ENCODE results near the gene MKRN2OS.

Gene MKRN2OS

DNA sequence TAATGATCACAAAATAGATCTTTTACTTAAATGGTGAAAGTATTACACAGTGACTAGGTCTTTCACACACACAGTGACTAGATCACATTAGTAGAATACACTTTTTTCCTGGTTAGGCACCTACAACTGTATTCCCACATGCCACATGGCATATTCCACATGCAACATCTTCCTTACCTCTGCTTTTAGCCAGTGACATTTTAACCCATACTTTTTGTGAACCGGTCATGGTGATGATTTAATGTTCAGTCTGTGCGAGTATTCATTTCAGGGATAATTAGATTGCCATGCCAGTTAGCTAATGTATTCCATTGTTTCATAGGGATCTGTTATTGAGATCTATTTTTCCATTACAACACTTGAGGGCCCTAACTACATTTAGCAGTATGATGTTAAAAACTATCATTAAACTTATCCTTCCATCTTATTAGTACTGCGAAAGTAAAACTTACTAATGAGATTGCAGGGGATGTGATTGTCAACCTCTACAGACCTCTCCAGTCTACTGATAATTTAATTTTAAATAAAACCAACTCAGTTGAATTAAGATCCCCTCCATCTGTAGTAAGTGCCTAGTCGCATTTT, 32.7 kb downstream of the MKRN2OS start:
- DNase-seq = no peak

DNA sequence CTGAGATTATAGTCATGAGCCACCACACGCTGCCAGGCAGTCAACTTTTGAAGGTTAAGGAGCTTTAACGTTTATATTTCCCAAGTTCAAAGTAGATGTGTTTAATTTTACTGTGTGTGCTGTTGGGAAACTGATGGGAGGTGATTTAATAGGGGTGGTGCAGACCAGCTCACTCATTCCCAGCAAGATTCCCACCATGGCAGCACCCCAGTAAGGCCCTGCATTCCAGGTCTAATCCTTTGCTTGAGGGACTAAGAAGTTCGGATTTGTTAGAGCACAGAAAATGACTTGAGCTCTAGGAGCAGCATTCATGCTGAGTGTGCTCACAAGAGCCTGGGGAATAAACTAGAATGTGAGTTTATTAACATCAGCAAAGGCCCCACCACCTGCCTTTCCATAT, 35.8 kb downstream of the MKRN2OS start:
- DNase-seq = no peak

DNA sequence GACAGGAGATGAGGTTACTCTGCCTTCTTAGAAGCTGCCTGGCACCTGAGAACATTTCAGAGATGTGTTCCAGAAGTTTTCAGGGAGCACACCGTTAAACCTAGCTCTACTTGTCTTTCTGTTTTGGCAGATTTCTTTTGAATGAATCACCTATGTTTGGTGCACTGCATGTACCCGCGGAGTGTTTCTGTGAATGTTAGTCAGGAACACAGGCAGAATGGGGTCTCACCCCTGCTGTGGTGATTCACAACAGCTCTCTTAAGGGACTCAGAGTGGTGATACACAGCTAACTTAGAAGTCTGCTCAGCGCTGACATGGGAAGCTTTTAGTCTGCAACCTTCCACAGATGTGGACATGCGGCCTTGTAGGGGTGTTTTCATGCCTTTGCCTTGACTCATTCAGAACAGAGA, 37.0 kb downstream of the MKRN2OS start:
- no peak for DNase-seq

DNA sequence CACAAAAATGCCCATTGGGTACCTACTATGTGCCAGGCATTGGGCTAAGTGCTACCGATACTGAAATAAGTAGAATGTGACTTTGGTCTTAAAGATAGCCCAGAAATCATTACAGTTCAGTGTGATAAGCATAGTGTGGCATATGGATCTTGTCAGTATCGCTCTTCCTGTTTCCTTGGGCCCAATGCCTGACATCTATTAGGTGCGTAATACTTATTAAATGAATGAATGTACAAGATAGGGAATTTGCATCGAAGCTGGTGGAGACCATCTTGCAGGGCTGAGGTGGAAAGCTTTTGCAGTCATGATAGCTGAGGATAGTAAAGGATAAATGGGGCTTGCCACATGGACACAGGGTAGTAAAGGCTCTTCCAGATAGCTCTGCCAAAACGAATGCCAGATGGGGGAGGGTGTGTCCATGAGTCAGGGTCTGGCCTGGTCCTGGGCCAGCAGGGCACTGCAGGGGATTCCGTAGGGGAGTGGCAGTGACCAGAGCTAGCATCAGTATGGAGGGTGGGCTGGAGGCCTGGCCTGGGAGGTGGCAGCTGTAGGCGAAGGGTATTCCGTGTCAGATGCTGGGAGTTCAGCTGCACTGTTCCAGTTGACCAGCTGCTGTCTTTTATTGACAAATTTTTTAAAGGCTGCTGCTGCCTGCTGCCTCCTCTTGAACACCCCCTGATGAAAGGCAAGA, 37.6 kb downstream of the MKRN2OS start:
- no peak for DNase-seq

DNA sequence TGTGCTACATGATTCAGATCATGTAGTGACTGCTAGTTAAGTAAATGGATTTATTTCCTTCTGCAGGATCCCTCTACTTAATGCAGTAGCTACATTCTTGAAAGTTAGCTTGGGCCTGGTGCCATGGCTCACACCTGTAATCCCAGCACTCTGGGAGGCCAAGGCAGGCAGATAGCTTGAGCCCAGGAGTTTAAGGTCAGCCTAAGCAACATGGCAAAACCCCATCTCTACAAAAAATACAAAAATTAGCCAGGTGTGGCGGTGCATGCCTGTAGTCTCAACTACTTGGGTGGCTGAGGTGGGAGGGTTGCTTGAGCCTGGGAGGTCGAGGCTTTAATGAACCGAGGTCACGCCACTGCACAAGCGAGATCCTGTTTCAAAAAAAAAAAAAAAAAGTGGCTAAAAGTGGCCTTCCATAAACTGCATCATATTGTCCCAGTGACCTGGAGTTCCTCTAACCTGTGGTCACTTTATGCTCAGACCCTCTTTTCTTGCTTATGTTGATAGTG, 39.0 kb downstream of the MKRN2OS start:
- no peak for DNase-seq

DNA sequence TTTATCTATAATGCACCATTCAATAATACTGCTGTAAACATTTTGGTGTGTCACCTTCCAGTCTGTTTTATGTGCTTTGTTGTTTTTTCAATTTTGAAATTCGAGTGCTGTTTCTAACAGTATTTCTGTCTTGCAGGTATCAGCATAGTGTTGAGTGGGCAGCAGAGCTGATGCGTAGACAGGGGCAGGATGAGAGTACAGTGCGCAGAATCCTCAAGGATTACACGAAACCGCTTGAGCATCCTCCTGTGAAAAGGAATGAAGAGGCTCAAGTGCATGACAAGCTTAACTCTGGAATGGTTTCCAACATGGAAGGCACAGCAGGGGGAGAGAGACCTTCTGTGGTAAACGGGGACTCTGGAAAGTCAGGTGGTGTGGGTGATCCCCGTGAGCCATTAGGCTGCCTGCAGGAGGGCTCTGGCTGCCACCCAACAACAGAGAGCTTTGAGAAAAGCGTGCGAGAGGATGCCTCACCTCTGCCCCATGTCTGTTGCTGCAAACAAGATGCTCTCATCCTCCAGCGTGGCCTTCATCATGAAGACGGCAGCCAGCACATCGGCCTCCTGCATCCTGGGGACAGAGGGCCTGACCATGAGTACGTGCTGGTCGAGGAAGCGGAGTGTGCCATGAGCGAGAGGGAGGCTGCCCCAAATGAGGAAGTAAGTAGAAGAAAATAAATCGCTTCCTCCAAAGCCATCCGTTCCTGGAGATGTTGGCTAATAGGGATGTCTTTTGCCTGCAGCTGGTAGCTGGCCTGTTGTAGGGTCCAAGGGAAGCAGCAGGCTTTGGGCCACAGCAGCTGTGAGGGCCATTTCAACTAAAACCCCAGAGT, 42.0 kb downstream of the MKRN2OS start:
- DNase-seq = no peak

DNA sequence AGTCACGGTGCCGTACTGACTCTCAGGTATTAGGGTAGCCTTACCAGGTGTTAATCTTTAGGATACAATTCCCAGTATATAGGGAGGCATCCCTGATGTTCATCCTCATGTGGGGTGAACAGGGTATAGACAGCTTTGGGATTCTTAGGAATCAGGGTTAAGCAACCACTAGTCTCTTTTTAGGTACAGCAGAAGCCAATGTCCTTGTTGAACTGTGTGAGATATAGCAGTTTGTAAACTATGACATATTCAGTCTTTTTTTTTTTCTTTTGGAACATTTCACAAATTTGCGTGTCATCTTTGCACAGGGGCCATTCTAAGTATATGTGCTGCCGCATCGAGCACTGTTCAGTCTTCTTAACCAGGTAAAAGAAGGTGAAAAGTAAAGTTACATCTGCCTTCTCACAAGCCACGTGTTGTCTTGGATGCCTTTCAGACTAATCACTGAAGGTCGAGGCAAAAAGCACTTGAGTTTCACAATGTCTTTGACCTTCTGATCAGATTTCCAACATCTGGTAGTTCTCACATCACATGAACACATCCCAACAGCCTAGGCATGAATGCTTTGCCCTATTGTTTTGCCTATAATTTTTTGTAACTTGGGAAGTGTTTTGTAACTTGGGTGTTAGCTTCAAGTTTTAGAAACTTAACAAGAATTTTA, 43.8 kb downstream of the MKRN2OS start:
- no peak for DNase-seq

DNA sequence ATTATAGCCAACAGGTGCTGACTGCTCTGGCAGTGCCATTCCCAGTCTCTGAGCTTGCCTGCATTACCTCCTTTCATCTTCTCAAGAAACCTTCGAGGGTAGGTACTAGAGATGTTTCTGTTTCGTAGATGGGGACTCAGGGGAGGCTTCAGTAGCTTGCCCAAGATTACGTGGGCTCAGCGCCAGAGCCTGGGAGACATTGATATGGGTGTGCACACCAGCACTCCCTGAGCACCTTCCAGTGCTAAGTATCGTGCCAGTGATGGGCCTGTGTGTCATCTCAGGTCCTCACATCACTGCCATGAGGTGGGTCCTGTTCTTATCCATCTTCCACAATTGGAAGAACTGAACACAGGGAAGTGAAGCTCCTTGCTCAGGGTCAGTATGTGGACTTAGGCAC, 45.8 kb downstream of the MKRN2OS start:
- DNase-seq = no peak

DNA sequence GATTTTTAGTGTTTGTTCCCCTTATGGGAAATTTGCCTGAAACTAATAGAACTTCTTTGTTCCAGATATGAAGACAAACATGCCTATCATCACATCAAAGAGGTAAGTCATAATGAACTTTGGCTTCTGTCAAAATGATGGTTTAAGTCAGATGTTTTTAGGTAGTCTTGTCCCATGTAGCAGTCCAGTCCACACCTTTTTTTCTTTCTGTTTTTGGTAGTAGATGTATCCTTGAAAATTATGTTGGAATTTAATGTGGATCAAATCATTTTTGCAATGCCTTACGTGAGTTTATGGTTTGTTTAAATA, 48.9 kb downstream of the MKRN2OS start:
- no peak for DNase-seq

DNA sequence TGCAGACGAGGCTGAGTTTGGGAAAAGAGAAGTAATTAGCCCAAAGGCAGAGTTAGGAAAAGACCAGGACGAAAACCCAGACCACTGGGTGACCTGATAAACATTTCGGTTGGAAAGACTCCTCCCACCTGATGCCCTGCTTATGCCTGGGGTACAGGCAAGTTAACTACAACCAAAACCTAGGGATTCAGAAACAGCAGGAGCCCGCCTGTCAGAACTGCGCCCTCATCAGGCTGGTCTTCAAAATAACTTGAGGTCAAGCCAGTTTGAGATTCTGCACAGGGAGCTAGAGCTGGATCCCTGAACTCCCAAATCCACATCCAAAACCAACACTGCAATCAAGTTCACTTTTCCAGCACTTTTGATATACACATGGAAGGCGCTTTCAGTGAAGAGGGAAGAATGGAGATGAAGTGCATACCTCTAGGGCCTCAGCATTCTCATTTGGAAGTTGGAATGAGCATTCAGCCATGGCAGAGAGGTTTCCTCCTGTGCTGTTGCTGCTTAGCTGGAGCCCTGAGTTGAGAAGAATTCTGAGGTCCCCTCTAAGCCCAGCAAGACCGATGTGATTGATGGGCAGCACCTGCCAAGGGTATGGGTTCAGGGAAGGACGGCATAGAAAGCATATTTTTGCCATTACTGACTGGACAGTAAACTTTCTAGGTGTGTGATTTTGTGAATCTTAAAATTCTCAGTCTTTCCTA, 49.4 kb downstream of the MKRN2OS start:
- no peak for DNase-seq

DNA sequence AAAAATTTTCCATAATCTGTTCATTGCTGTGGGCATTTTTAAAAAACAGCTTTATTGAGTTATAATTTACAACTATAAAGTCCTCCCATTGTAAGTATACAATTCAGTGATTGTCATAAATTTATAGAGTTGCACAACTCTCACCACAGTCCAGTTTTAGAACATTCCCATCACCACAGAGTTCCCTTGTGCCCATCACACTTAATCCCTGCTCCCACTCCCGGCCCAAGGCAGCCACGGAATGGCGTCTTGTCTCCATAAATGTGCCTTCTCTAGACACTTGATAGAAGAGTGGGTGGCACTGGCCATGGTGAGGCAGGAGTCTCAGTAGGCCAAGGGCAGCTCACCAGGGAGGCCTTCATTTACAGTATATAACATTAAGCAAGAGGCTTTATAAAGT, 54.8 kb downstream of the MKRN2OS start:
- no peak for DNase-seq

DNA sequence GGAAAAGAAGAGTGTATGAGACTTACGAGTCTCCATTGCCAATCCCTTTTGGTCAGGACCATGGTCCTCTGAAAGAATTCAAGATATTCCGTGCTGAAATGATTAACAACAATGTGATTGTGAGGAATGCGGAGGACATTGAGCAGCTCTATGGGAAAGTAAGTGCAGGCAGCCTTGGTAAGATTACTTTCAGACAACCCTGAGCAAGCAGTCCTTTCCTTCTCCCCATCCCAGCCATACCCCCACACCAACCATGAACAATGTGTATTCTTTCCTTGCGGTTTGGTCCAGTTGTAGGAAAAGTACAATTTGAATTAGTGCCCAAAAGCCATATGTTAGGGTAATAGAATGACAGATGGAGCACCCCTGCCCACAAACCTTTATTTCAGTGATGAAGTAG, 55.5 kb downstream of the MKRN2OS start:
- no peak for DNase-seq
